Ovary (tissue), 3 donors: ENCODE results near the gene GJB5.

Experiments used
- CTCF ChIP-seq, 3 donors: fragments of 450-650 bp in 2 of 3; fragments of 200-600 bp in 1 of 3; IDR thresholded peaks; one replicate each; pipeline versions ENCODE4 v1.5.1 to v1.8.0; 2016 to 2022; ENCODE audit warnings: antibody characterized with exemption in 3 of 3, mild to moderate bottlenecking in 1 of 3
- POLR2A ChIP-seq: fragments of 450-650 bp; IDR thresholded peaks from one replicate; pipeline ENCODE4 v1.6.1; 2017; ENCODE audit warnings: antibody characterized with exemption, mild to moderate bottlenecking, moderate library complexity
- donor health status: DM: no; HTN: no; CAD: no.

GRCh38 chr1:34763142-34763781 lies 8.4 kb downstream of the GJB5 start:
- TF ChIP-seq CTCF (IDR thresholded peaks at IDR 0.05) = no peak
- no peak for TF ChIP-seq POLR2A
